Measurements from ENCODE around the gene TNFAIP8L1.

DNA sequence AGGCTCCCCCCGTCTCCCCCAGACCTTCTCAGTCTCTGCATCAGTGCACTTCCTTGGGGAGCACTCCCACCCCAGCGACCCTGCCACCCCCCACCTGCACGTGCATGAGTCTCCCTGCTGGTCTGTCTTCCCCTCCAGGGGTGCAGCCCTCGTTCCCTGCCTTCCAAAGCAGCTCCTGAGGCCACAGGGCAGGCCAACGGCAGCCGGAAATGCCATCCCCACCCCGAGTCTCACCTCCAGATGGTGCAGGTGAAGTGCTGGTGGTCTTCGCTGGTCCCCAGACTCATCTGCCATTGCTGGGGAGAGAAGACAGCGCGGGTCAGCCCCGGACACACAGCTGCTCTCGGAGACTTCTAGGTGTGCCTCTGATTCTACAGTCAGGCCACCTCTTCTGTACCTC lies 25.3 kb downstream of the TNFAIP8L1 start:
- TF ChIP-seq POLR2AphosphoS5 (IDR thresholded peaks at IDR 0.05; ENCODE audit: borderline replicate concordance, low read depth, low read length), result no peak
- TF ChIP-seq EZH2 (IDR thresholded peaks at IDR 0.05), result no peak
